Measurements from ENCODE around the gene CDH24. TPM values are rescaled to one million over a fixed set of nuclear protein-coding genes. Genes with fewer than 3 reads are reported as not detected.
A peak's percentile ranks its signal among the peaks of the same experiment; 100 is the strongest.

CDH24 gene
- total and polyA plus RNA-seq, 2 of the 13 experiments (the other 11 are each of a cell fraction or from before 2014, with no cell fraction given) = 0.69 to 0.99 TPM

DNA sequence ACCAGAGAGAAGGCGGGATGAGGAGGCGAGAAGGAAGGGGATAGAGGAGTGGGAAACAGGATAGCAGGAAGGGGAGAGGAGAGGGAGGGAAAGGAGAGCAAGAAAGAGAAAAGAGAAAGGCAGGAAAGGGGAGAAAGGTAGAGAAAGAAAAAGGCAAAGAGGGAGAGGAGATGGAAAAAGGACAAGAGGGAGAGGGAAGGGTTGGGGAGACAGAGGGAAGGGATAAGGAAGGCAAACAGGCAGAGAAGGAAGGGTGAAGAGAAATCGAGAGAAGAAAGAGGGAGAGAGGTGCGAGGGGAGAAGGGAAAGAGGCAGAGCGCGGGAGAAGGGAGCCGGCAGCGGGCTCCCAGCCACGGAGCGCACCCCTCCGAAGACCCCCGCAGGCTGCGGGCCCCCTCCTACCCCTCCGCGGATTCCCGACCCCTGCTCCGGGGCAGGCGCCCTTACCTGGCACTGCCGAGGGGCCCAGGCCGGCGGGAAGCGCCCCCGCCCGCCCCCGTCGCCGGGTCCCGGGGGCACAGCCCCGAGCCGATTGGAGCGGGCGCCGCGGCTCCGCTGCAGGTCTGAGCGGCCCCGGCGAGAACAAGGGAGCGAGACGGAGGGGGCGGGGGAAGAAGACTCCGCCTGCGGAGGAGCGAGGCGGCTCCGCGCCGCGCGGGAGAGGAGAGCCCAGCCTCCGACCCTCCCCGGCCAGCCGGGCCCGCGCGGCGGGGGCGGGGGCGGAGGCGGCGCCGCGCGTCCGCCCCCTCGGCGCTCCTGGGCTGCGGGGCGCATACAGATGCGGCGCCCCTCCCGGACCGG, at the start of gene CDH24 (continued):
- TF ChIP-seq AKNA (CRISPR knock-in tag; IDR thresholded peaks at IDR 0.05; ENCODE audit: borderline replicate concordance) = no peak
- no peak for TF ChIP-seq ZNF224 (CRISPR knock-in tag; IDR thresholded peaks at IDR 0.05)
- TF ChIP-seq TCF12 (IDR thresholded peaks at IDR 0.05) = no peak
- peak; percentile 5; the same call in 1 of the 2 replicates for TF ChIP-seq TCF12 (CRISPR knock-in tag; IDR thresholded peaks at IDR 0.05)
- TF ChIP-seq ZNF619 (CRISPR knock-in tag; IDR thresholded peaks at IDR 0.05) = no peak
- TF ChIP-seq NFRKB (IDR thresholded peaks at IDR 0.05) = 0 out of 2 replicates have a peak, but pooled peaks have one; percentile 54
- no peak for TF ChIP-seq ZNF660 (CRISPR knock-in tag; IDR thresholded peaks at IDR 0.05; ENCODE audit: borderline replicate concordance, low read depth)
- TF ChIP-seq, protein P1, sequence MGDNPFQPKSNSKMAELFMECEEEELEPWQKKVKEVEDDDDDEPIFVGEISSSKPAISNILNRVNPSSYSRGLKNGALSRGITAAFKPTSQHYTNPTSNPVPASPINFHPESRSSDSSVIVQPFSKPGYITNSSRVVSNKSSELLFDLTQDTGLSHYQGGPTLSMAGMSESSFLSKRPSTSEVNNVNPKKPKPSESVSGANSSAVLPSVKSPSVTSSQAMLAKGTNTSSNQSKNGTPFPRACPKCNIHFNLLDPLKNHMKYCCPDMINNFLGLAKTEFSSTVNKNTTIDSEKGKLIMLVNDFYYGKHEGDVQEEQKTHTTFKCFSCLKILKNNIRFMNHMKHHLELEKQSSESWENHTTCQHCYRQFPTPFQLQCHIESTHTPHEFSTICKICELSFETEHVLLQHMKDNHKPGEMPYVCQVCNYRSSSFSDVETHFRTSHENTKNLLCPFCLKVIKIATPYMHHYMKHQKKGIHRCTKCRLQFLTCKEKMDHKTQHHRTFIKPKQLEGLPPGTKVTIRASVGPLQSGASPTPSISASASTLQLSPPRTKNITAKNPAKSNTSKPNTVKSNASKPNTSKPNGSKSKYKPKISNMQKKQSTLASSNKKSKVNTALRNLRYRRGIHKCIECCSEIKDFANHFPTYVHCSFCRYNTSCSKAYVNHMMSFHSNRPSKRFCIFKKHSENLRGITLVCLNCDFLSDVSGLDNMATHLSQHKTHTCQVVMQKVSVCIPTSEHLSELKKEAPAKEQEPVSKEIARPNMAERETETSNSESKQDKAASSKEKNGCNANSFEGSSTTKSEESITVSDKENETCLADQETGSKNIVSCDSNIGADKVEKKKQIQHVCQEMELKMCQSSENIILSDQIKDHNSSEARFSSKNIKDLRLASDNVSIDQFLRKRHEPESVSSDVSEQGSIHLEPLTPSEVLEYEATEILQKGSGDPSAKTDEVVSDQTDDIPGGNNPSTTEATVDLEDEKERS (CRISPR knock-in tag; IDR thresholded peaks at IDR 0.05) = no peak
- peak; percentile 62; the same call in 1 of the 2 replicates for TF ChIP-seq HOXA5 (CRISPR knock-in tag; IDR thresholded peaks at IDR 0.05)
- TF ChIP-seq THAP7 (CRISPR knock-in tag; IDR thresholded peaks at IDR 0.05) = no peak
- TF ChIP-seq SCMH1 (CRISPR knock-in tag; IDR thresholded peaks at IDR 0.05; ENCODE audit: borderline replicate concordance) = no peak
- peak; percentile 62; the same call in 1 of the 2 replicates for TF ChIP-seq MBNL3 (CRISPR knock-in tag; conservative IDR thresholded peaks at IDR 0.05)
- TF ChIP-seq, protein P2, sequence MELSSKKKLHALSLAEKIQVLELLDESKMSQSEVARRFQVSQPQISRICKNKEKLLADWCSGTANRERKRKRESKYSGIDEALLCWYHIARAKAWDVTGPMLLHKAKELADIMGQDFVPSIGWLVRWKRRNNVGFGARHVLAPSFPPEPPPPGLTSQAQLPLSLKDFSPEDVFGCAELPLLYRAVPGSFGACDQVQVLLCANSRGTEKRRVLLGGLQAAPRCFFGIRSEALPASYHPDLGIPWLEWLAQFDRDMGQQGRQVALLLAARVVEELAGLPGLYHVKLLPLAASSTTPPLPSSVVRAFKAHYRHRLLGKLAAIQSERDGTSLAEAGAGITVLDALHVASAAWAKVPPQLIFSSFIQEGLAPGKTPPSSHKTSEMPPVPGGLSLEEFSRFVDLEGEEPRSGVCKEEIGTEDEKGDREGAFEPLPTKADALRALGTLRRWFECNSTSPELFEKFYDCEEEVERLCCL (CRISPR knock-in tag; IDR thresholded peaks at IDR 0.05; ENCODE audit: borderline replicate concordance) = no peak
- TF ChIP-seq ZNF564 (CRISPR knock-in tag; IDR thresholded peaks at IDR 0.05) = peak; percentile 19; the same call in 1 of the 2 replicates
- TF ChIP-seq STAG1 (CRISPR knock-in tag; IDR thresholded peaks at IDR 0.05) = no peak
- TF ChIP-seq LCORL (IDR thresholded peaks at IDR 0.05) = peak; percentile 63; the same call in 1 of the 2 replicates
- no peak; the same call in 1 of the 2 replicates for TF ChIP-seq LCORL (CRISPR knock-in tag; IDR thresholded peaks at IDR 0.05)
- no peak for TF ChIP-seq IKZF4 (CRISPR knock-in tag; IDR thresholded peaks at IDR 0.05; ENCODE audit: borderline replicate concordance, low read depth, not compliant biosample characterization)
